Effector memory CD4-positive, alpha-beta T cell (primary cell): ENCODE measurements around the gene PPOX.
A peak's percentile ranks its signal among the peaks of the same experiment; 100 is the strongest.

Experiments used
- DNase-seq, 3 donors: peaks; one replicate each; pipeline ENCODE4 v3.0.0-alpha.2; 2020
- H3K27ac ChIP-seq: 2 replicates; pipeline ENCODE4 v1.7.0; 2013; ENCODE audit warnings: mild to moderate bottlenecking, low read length, moderate library complexity; ENCODE audit not compliant: insufficient read depth, poor library complexity, severe bottlenecking
- H3K27me3 ChIP-seq: replicated peaks from 2 replicates; pipeline ENCODE4 v1.7.0; 2013; ENCODE audit warnings: mild to moderate bottlenecking, low read length; ENCODE audit not compliant: insufficient read depth, control insufficient read depth, poor library complexity, severe bottlenecking
- H3K36me3 ChIP-seq: 2 replicates; pipeline ENCODE4 v1.7.0; 2013; ENCODE audit warnings: mild to moderate bottlenecking, low read length, moderate library complexity; ENCODE audit not compliant: control insufficient read depth, insufficient read depth
- H3K4me1 ChIP-seq: 2 replicates; pipeline ENCODE4 v1.7.0; 2013; ENCODE audit warnings: low read length, mild to moderate bottlenecking; ENCODE audit not compliant: control insufficient read depth, insufficient read depth, poor library complexity, severe bottlenecking
- H3K4me3 ChIP-seq: 2 replicates; pipeline ENCODE4 v1.7.0; 2013; ENCODE audit warnings: low read length, low read depth, mild to moderate bottlenecking; ENCODE audit not compliant: insufficient read depth, poor library complexity, severe bottlenecking
- H3K9me3 ChIP-seq: 2 replicates; pipeline ENCODE4 v1.7.0; 2013; ENCODE audit warnings: mild to moderate bottlenecking, low read length, moderate library complexity; ENCODE audit not compliant: control insufficient read depth

Gene PPOX

GRCh38 chr1:161201836-161202712 is 35.8 kb downstream of the PPOX start, which contains the start of gene NDUFS2:
Gene NDUFS2 (plus strand): TSS chr1:161202367. CDS start chr1:161202386, 19 bp downstream.
- H3K9me3 ChIP-seq: no peaks in the 10 kb centered on the region
- H3K4me3 ChIP-seq: peak within 1 kb of the TSS; percentile 92
- peaks cover 15% of the 10 kb centered on the region for H3K36me3 ChIP-seq
- H3K27me3 ChIP-seq: no peaks in the 10 kb centered on the region
- peaks cover 36% of the 10 kb centered on the region for H3K4me1 ChIP-seq
- DNase-seq: peak; percentile 92 to 96 (median 93)
- peak within 1 kb of the TSS; percentile 90 for H3K27ac ChIP-seq

- Histone ChIP-seq H3K9me3 (no peaks in the 10 kb centered on the region), H3K36me3 (peaks cover 51% of the 10 kb centered on the region), H3K4me3 (no peak overlapping the region), H3K27me3 (no peaks in the 10 kb centered on the region), H3K27ac (no peak overlapping the region), H3K4me1 (peaks cover 20% of the 10 kb centered on the region)
- DNase-seq: no peak
Observed at GRCh38 chr1:161206411-161207140, 40.4 kb downstream of the PPOX start.

GRCh38 chr1:161207173-161207572 is 40.9 kb downstream of the PPOX start:
- Histone ChIP-seq H3K27me3 (no peaks in the 10 kb centered on the region), H3K36me3 (peaks cover 57% of the 10 kb centered on the region), H3K9me3 (no peaks in the 10 kb centered on the region), H3K4me3 (no peak overlapping the region), H3K4me1 (peaks cover 15% of the 10 kb centered on the region), H3K27ac (no peak overlapping the region)
- DNase-seq: no peak

- no peak overlapping the region for H3K4me3 ChIP-seq
- H3K27ac ChIP-seq: no peak overlapping the region
- no peaks in the 10 kb centered on the region for H3K27me3 ChIP-seq
- peaks cover 73% of the 10 kb centered on the region for H3K36me3 ChIP-seq
- DNase-seq: peak; percentile 34 to 55 (median 39)
- H3K9me3 ChIP-seq: no peaks in the 10 kb centered on the region
- H3K4me1 ChIP-seq: no peaks in the 10 kb centered on the region
Observed at GRCh38 chr1:161209790-161210409, 43.7 kb downstream of the PPOX start.

- Histone ChIP-seq H3K4me1 (peaks cover 3% of the 10 kb centered on the region), H3K4me3 (no peak overlapping the region), H3K27me3 (no peaks in the 10 kb centered on the region), H3K36me3 (peaks cover 50% of the 10 kb centered on the region), H3K27ac (no peak overlapping the region), H3K9me3 (no peaks in the 10 kb centered on the region)
- DNase-seq: no peak
Observed at GRCh38 chr1:161214369-161214768, 48.1 kb downstream of the PPOX start.

- Histone ChIP-seq H3K27ac (no peak within 1 kb of the TSS), H3K9me3 (no peaks in the 10 kb centered on the region), H3K4me1 (peaks cover 3% of the 10 kb centered on the region), H3K4me3 (no peak within 1 kb of the TSS), H3K36me3 (peaks cover 43% of the 10 kb centered on the region), H3K27me3 (no peaks in the 10 kb centered on the region)
- no peak for DNase-seq
Observed at GRCh38 chr1:161215076-161215475, 48.9 kb downstream of the PPOX start, which contains the start of gene FCER1G. Gene FCER1G (plus strand): TSS chr1:161215295. CDS start chr1:161215322, 27 bp downstream.

- H3K36me3 ChIP-seq: peaks cover 23% of the 10 kb centered on the region
- no peak overlapping the region for H3K4me3 ChIP-seq
- no peaks in the 10 kb centered on the region for H3K9me3 ChIP-seq
- no peak for DNase-seq
- H3K27me3 ChIP-seq: no peaks in the 10 kb centered on the region
- H3K4me1 ChIP-seq: peaks cover 3% of the 10 kb centered on the region
- H3K27ac ChIP-seq: no peak overlapping the region
Observed at GRCh38 chr1:161216945-161217712, 50.9 kb downstream of the PPOX start.

GRCh38 chr1:161217831-161218230 is 51.6 kb downstream of the PPOX start:
- DNase-seq: no peak
- no peak overlapping the region for H3K4me3 ChIP-seq
- no peaks in the 10 kb centered on the region for H3K27me3 ChIP-seq
- no peaks in the 10 kb centered on the region for H3K9me3 ChIP-seq
- peaks cover 17% of the 10 kb centered on the region for H3K36me3 ChIP-seq
- H3K27ac ChIP-seq: no peak overlapping the region
- H3K4me1 ChIP-seq: peaks cover 3% of the 10 kb centered on the region

- Histone ChIP-seq H3K4me1 (peaks cover 3% of the 10 kb centered on the region), H3K27me3 (no peaks in the 10 kb centered on the region), H3K4me3 (no peak overlapping the region), H3K9me3 (no peaks in the 10 kb centered on the region), H3K27ac (no peak overlapping the region), H3K36me3 (peaks cover 10% of the 10 kb centered on the region)
- no peak for DNase-seq
Observed at GRCh38 chr1:161218301-161219077, 52.3 kb downstream of the PPOX start.
